Stimulated activated CD8-positive, alpha-beta memory T cell treated with anti-CD3 and anti-CD28 coated beads, Interleukin-4, amount 100 ng/mL, for 4 hours (primary cell): ENCODE data around the gene SLC16A9.

Source experiments
- DNase-seq, 2 donors: peaks; one replicate each; pipeline ENCODE4 v3.0.0-alpha.2; 2020; ENCODE audit warnings: low read depth in 2 of 2, low spot score in 1 of 2

Gene SLC16A9

DNA sequence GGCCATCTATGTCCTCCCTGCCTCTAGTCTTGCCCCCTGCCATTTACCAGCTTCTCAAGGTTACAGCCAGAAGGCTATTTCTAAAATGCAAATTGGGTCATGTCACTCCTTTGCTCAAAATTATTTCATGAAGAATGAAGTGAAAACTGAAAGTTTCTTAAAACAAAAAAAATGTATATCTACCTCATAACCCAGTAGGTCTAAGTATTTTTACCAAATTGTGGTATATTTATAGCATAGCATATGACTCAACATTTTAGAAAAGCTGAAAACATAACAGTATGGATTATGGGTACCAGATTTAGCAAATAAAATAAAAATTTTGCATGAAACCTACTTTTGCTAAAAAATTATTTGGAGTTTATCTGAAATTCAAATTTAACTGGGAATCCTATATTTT lies 78.4 kb downstream of the SLC16A9 start:
- DNase-seq = no peak

DNA sequence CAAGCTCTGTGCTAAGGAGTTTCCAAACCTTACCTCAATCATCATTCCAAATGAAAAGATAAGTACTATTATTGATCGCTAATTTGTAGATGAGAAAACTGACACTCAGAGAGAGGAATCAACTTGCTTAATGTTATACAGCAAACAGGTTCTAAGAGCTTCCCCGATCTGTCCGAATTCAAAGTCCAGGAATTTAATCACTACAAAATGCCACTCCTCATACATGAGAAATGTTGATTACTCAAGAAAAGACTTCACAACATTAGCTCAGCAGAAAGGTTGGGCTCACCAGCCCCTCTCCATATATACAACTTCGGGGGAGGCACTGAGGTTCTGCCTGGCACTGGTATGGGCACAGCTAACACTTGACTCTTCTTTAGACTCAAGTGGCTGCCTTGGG lies 80.7 kb downstream of the SLC16A9 start:
- DNase-seq = no peak

DNA sequence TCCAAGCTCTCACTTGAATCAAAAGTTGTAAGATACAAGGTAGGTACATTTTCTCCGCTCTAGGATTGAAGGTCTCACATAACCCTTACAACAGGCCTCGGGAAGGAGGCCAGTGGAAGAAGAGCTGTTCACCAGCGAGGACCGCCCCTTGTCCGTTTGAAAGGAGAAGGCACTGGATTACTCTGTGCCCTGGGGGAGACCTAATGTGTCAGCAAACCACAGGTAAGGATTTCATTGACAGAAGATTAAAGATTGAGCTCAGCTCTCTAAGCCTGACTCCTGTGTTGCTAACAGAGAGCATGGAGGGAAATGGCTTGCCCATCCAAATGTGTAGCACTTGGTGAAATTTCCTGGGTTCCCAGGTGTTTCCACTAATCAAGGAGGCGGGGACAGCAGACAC lies 81.2 kb downstream of the SLC16A9 start:
- no peak for DNase-seq

DNA sequence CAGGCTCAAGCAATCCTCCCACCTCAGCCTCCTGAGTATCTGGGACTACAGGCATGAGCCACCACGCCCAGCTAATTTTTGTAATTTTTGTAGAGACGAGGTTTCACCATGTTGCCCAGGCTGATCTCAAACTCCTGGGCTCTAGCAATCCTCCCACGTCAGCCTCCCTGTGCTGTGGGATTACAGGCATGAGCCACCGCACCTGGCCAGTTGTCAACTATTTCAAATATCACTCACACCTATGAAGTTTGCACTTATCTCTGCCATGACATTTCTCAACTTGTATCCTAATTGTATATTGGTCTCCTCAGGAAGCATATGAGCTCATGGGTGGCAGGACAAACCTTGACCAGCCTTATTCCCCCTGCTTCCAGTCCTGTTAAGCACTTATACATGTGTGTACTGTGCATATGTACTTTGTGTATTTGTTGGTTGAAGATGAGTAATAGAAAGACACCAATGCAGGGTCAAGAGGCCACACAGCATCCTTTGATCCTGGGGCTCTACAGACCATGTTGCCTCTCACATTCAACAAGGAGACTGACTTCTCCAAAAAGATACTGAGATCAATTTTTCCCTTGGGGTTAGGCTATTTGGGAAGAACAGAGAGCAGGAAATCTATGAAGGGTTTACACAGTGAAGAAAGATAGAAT lies 82.2 kb downstream of the SLC16A9 start:
- no peak for DNase-seq

DNA sequence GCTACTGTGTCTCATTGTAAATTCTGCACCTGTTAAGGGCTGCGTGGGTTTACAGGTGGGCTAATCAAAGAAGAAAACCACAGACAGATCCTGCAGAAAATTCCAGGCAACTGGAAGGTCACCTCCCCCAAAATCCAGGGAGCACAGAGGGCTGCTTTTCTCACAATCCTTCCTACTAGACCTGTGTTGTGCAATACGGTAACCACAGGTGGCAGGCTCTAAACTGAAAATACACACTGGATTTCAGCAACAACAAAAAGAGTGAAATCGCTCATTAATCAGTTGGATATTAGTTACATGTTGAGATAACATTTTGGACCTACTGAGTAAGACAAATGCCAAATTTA lies 83.2 kb downstream of the SLC16A9 start:
- no peak for DNase-seq

DNA sequence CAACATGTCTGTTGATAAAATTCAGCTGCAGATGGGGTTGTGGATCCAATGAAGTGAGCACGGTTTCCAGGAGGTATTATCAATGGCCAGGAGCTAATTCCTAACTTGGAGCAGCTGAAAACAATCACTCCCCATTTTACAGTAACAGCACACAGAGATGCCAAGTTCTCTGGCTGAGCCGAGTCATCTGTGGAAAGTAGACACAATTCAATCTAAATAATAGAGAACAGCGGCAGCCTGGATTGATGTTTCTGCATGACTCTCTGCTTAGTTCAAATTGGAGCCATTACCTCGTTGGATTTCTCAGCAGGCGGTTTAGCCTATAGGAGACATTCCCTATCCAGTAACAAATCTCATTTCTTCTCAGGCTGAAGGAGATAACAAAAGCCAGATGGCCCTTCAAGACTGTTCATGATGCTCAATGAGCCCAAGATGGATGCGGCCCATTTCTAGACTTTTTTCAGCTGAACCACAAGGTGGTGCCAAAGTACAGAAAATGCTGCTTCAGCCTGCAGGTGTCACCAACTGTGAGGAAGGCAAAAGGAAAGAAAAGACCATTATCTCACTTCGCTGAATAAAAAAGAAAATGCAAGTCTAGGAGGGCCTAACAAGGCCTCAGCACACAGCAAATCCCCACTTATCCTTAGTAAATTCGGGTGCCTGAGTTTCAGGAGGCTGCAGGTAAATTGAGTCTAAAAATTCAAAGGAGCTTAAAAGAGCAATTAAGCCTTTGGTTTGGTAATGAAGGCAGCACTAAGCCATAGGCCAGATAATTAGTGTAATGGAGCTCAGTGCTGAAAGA lies 83.7 kb downstream of the SLC16A9 start:
- DNase-seq = no peak

DNA sequence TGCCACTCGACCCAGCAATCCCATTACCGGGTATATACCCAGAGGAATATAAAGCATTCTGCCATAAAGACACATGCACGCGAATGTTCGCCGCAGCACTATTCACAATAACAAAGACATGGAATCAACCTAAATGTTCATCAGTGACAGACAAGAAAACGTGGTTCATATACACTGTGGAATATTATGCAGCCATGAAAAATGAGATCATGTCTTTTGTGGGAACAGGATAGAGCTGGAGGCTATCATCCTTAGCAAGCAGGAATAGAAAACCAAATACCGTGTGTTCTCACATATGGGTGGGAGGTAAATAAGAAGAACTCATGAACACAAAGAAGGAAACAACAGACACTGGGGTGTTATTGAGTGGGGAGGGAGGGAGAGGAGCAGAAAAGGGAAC lies 84.7 kb downstream of the SLC16A9 start:
- DNase-seq = no peak

DNA sequence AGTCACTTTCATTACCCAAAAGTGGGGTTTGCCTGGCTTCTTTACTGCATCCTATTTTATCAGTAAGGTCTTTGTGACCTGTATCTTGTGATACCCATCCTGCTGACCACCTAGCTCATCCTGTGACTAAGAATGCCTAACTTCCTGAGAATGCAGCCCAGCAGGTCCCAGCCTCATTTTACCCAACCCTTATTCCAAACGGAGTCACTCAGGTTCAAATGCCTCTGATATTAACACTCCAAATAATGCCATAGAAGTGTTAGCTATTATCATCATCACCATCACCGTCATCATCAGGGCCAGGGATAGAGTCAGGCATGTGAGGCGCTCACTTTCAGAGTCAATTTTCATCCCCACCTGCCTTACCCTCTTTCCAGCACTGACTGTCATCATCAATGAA lies 85.5 kb downstream of the SLC16A9 start:
- DNase-seq = no peak

DNA sequence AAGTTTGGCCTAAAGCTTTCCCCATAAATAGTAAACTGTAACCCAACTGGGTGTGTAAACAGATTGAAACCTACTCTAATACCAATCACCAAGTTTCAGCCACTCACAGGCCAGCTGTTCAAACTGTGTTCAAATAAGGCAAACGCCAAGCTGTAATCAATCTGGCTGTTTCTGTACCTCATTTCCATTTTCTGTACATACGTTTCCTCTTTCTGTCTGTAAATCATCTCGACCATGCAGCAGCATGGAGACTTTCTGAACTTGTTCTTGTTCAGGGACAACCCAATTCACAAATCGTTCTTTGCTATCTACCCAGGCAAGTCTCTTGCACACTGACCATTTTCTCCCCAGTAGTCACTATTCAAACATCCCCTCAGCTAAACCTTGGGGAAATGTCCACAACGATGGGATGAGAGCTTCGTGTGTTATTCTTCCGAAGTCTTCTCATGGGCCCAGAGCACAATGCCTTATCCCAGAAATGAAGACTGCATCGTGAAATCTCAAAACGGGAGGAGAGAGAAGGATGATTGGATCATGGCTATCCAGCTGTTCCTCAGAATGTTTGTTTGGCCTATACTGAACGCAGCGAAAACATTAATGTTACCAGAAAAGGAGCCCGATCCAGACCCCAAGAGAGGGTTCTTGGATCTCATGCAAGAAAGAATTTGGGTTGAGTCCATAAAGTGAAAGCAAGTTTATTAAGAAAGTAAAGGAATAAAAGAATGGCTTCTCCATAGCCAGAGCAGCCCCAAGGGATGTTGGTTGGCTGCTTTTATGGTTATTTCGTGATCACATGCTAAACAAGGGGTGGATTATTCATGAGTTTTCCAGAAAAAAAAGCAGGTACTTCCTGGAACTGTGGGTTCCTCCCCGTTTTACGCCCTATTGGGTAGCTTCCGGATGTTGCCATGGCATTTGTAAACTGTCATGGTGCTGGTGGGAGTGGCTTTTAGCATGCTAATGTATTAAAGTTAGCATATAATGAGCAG lies 86.2 kb downstream of the SLC16A9 start:
- no peak for DNase-seq

DNA sequence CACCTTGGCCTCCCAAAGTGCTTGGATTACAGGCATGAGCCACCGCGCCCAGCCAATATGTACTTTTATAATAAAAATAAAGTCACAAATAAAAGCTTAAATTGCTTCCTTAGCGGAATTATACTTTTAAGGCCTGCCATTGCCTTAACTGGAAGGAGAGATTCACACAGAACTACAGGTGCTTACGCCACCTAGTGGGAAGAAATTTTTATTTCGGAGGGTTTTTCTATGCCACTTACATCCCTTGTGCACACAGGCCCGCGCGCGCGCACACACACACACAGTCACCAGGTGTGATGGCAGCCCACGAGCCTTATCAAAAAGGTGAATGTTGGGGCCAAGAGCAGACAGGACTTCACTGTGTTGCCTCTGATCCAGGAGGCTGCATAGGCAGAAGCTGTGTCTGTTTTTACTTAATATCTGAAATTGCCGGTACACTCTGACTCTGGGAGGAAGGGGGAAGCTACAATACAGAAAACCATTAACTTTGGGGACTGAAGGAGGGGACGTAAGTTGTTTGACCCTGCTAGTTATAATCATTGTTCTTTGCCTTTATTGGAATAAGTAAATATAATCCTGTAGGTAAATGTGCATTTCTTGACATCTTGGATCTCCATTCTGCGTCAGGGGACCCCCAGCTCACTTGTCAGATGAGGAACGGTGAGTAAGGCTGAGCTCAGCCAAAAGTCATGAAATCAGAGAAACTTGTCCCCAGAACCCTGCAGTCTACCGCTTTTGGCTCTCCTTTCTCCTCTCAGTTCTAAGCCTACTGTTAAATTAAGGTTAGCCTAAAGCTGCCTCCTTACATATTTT lies 87.1 kb downstream of the SLC16A9 start:
- no peak for DNase-seq

DNA sequence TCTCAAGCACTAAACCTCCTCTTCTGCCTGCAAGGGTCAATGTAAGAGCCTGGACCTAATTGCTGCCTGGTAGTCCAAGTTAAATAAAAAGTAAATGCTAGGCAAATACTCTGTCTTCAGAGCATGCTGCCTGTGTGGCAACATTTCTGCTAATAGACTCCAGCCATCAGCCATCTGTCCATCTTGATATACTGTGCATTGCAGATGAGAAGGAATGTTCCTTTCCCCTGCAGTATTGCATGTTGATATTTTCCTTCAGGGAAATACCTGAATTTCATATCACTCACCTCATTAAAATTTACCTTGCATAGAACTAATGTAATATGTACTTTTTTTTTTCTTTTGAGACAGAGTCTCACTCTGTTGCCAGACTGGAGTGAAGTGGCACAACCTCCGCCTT lies 87.9 kb downstream of the SLC16A9 start:
- DNase-seq = no peak

DNA sequence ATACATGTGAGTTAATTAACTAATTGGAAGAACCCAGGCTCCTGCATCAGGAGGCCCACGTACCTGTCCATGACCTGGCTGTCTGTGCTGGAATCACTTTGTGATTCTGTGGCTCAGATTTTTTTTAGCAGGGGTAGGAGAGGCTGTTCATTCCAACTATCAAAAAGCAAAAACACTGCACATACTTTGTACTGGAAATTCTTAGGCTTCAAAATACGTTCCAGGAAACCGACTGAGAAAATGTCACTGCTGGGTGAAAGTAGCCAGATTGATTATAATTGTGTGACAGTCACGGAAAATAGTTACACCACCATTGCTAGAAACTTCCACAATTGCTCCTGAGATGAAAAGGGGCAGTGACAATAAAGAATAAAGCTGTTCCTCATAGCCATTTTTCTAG lies 91.0 kb downstream of the SLC16A9 start:
- DNase-seq = no peak

DNA sequence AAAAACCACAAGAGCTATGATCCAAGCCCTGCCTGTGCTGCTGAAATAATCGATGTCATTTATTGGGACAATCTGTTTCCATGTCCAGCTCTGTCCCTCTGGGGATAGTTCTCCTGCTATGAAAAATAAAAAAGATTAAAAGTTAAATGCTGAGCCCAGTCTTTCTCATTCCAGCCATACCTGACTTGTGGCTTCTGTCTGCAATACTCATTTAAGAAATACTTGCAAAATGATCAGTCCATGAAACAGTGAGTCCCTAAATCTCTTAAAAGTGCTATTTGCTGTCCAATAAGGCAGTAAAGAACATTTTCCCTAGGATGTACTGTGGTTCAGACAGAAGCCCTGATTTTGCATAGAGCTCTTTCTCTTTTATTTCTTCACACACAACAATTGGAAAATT lies 91.7 kb downstream of the SLC16A9 start:
- no peak for DNase-seq

DNA sequence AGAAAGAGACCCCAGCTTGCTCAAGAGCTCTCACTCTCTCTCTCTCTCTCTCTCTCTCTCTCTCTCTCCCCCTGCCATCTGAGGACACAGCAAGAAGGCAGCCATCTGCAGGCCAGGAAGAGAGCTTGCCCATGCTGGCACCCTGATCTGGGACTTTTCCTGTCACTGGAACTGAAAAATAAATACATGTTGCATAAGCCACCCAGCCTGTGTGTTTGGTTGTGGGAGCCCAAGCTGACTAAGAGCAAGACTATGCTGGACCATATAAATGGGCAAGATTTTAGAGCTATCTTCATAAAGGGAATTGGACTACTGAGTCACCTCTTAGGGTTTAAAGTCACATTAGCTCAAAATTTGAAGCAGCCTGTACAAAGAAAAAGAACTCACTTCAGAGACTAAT lies 98.6 kb downstream of the SLC16A9 start:
- DNase-seq = no peak

DNA sequence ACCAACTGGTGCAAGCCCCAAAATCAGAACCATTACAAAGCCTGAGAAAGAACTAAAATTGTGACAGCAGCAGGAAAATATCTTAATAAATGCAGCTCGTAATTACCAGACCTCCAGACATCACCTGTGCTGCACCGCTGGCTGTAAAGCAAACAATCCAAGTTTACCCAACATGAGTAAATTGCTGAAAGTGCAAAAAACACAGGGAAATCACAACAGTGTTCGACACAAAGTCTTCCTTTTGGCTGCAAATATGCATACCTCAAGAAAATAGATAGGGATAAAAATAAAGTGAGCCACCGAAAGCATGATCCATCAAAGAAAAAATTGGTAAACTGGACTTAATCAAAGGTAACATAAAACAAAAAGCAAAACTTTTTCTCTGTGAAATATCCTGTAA lies 101.7 kb downstream of the SLC16A9 start:
- DNase-seq = no peak

DNA sequence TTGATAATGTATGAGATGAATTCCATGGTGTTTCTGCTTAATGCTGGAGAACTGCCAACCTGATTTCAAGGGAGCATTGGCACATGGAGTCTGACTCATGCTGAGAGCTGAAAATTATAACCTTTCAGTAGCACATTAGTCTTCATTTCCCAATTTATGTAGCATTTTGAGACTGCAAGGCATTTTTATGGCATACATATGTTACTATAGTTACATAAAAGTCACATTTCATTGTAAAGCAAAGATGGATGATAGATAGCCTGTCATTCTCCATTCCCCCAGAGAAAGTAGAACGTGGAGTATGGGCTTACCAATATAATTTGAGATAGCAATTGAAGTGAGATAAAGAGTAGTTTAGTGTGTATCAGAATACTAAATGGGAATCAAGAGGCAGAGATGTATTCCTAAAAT lies 103.1 kb downstream of the SLC16A9 start:
- DNase-seq = no peak

DNA sequence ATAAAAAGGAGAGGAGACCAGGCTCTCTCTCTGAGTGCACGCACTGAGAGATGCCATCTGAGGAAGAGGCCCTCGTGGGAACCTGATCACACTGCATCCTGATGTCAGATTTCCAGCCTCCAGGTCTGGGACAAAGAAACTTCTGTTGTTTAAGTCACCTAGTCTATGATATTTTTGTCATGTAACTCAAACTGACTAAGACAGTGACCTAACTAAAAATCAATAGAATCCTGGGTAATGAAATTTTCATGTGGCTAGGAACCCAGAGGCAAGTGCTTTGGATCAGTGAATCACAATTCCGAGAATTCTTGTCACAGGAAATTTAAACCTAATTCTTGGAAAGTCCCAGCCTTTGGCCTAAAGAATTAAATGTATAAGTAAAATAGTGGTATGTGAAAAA lies 107.7 kb downstream of the SLC16A9 start:
- no peak for DNase-seq
